GM19035 (cell line): ENCODE results near the gene NFE2.

Experiments used
- ATAC-seq: cut with Tn5 transposase; IDR thresholded peaks from one replicate; pipeline ENCODE4 v1.9.1; 2021; ENCODE audit not compliant: unreplicated experiment

The NFE2 gene

GRCh38 chr12:54306925-54307741, 6.3 kb upstream of the NFE2 start:
- ATAC-seq, result no peak

- no peak for ATAC-seq
These were observed 3.5 kb upstream of the NFE2 start for GRCh38 chr12:54304187-54304810.

DNA sequence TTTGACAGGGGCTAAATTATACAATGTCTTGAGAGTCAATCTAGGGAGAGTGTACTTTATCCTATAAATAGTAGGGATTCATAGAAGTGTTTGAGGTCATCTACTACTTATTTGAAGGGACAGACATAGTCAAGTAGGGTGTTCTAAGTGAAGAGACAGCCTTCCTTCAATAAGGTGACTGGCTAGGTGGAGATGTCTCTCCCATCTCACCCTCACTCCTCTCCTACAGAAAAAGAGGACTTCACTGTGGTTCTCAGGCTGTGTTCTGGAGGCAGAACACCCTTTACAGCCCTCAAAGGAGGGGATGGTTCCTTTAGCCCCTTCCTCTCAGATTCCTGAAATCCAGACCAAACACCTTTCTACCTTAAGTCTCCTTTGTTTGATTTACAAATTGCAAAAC, 2.8 kb upstream of the NFE2 start:
- ATAC-seq, result no peak

GRCh38 chr12:54301428-54302048, 723 bp upstream of the NFE2 start:
- ATAC-seq, result no peak

DNA sequence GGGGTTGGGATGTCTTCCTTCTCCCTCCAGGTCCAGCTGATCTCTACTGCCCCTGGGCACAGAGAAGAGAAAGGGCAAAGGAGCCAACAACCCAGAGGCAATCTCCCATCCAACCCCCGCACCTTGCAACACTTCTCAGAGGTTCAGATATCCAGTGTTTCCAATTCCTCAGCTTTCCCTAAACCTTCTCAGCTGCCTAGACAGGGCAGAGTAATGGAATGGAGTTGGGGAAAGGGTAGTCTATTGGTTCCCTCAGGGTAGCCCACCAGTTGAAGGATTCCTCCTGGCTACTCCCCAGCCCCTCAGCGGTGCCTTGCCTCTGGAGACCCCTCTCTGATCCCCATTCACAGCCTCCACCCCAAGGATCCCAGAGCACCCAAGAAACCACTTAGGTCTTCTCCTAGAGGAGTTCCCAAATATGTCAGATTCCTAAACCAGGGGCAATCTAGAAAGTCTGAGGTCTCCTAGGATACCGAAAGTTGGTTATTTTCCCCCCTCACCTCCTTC, 537 bp downstream of the NFE2 start:
- no peak for ATAC-seq

DNA sequence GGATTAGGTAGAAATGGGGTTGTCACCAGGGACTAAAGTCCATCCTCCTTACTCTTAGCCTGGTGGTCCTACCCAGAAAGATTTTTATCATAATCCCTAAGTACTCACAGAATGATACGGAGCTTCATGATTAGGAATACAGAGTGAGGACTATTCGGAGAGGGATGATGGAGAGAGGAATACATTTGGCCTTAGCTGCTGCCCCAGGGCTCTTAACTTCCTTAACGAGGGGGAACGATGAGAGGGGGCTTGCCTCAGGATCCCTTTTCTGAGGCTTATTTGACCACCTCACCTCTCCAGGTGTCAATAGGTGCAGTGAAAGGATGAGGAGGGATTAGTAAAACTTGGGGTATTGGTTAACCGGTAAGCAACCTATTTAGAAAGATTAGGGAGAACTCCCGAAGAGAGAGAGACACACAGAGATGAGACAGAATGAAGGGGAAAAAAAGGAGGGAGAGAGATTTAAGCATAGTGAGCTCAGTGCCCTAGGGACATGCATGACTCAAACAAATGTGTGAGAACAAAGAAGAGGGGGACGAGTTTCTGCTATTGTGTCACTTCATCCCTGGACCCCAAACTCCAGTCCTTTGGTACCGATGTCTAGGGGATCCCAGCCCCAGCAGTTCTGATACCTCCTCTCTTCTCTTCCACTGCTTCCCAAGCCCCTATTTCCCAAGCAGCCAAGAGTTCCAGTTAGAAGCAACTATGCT, 1.1 kb downstream of the NFE2 start:
- ATAC-seq, result no peak

DNA sequence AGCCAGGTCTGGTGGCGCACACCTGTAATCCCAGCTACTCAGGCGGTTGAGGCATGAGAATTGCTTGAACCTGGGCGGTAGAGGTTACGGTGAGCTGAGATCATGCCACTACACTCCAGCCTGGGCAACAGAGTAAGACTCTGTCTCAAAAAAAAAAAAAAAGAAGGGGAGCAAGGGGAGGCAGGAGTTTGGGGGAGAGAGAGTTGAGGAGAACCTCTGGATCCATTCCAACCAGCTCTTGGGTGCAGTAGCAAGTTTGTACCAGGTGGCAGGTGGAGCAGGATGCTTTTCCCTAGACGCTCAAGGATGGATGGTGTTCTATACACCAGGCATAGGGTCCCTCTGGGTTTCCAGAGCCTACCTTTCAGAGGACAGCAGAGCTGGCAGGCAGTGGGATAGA, 1.9 kb downstream of the NFE2 start:
- no peak for ATAC-seq

DNA sequence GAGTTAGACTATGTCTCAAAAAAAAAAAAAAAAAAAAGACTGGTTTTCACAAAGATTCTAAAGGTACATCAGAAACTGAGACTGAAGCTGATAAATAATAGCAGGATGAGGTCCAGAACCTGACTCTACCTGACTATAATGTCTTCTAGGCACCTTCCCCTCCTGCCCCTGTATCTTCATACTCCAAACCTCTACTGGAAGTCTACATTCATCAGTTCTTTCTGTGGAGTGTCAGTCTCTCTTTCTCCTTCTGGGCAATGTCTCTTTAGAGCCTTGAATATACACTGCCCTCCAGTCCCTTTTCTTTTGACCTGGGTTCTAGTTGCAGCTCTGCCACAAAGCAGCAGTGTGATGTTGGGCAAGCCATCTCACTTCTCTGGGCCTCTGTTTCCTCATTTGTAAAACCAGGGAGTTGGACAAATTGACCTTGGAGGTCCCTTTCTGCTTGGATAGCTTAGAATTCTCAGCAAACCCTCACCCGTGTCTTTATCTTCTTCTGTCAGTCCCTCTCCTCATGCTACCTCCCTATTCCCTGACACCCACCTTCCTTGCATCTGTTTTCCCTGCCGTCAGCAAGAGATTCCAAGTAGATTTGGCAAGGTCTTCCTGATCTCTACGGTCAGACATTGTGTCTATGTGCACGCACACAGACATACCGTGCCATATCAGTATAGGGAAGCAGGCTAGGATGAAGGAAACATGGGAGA, 4.3 kb downstream of the NFE2 start:
- ATAC-seq, result no peak

GRCh38 chr12:54294953-54295566, 5.8 kb downstream of the NFE2 start:
- no peak for ATAC-seq

- ATAC-seq, result peak; percentile 53
These were observed 6.5 kb downstream of the NFE2 start for GRCh38 chr12:54294152-54294952.

GRCh38 chr12:54292931-54293241, 7.9 kb downstream of the NFE2 start:
- ATAC-seq, result no peak

DNA sequence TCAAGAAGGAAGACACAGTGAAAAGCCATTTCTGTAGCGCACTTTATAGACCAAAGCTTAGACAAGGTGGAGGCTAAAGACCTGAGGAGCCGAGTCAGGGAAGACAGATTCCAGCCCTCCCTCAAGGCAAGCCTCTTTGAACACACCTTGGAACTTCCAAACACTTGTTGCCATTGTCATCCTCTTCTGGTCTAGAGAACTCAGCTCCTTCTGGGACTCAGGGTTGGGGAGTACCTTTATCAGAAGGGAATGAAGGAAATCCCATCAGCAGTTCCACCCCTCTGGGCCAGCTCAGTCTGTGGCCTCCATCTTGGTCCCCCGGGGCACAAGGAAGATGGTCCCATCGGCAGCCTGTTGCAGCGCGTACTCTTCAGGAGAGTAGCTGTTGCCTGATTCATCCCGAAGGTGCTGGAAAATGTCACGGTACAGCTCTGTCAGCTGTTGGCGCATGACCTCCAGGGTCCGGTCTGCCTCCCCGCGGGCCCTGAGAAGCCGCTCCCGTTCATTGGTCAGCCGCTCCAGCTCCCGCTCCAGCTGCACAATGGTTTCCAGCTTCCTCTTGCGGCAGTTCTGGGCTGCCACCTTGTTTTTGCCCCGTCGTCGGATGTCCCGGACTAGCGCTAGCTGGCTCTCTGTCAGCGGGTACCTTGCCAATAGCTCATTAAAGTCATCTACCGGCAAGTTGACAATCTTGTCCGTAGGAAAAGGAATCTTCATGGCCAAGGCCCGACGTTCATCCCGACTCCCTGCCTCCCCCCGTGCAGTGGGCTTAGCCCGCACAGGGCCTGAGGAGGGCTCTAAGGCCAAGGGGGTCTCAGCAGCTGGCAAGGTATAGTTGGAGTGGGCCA, 8.5 kb downstream of the NFE2 start:
- ATAC-seq, result no peak

GRCh38 chr12:54287261-54288157, 13.3 kb downstream of the NFE2 start:
- no peak for ATAC-seq

- ATAC-seq, result no peak
These were observed 14.5 kb downstream of the NFE2 start for GRCh38 chr12:54286042-54287030.

- no peak for ATAC-seq
These were observed 15.4 kb downstream of the NFE2 start for GRCh38 chr12:54285150-54286041.
